ENCODE measurements around the gene AFMID.

AFMID gene

DNA sequence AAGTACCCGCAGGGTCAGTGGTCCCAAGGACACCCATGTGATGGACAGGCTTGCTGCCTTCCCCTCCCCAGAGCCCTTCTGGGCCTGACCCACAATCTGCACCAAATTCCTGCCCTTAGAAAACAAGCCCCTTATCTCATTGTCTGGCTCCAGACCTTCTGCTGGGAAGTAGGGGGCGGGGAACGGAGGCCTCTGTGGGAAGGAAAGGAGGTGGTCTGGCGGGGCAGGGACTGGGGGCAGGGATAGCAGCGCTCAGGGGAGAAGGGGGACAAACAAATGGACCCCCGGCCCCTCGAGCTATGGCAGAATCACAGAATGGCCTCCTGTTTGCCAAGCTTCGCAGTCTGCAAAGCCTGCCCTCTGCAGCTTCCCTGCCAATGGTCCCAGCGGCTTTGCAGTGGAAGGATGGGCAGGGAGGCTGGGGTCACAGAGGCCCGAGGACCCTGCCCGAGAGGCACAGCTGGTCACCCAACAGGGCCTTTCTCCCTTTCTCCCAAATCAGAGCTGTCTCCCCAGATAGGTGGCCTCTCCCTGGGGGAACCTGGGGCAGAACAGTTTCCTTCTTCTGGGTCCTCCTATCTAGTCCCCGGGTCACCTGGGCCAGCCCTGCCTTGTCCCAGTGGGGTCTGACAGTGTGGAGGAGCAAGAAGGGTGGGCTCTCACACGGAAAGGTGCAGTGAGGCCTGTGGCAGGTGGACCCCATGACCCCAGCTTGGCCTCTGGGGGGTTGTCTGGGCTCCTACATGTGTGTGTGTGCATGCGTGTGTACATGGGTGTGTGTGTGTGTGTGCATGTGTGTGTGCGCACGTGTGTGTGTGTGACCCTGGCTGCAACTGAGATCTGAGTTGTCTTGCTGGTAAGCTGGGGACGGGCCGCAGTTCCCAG is 69.8 kb downstream of the AFMID start:
- no peak overlapping the region for H3K9ac ChIP-seq (ENCODE audit: low read length)
- no peak for TF ChIP-seq CTCF (IDR thresholded peaks at IDR 0.05; ENCODE audit: insufficient read depth, low read length, poor library complexity, severe bottlenecking)
- no peak for TF ChIP-seq EZH2phosphoT487 (conservative IDR thresholded peaks at IDR 0.05; ENCODE audit: low read length)
- no peaks in the 10 kb centered on the region for H3K9me2 ChIP-seq (replicated peaks; ENCODE audit: insufficient read depth, low read length)
- no peak overlapping the region for H3K4me3 ChIP-seq (ENCODE audit: insufficient read depth, low read length, poor library complexity, severe bottlenecking)
- no peaks in the 10 kb centered on the region for H3K27me3 ChIP-seq (ENCODE audit: low read length)
- H3K9me3 ChIP-seq (ENCODE audit: insufficient read depth, low read length) = no peaks in the 10 kb centered on the region
- peaks cover 22% of the 10 kb centered on the region for H3F3A ChIP-seq (ENCODE audit: insufficient read depth)
- H3K36me3 ChIP-seq (ENCODE audit: low read length) = no peaks in the 10 kb centered on the region
- no peak overlapping the region for H3K27ac ChIP-seq (ENCODE audit: low read depth, low read length)
- no peaks in the 10 kb centered on the region for H3K79me2 ChIP-seq (ENCODE audit: insufficient read depth, low read length)
- no peaks in the 10 kb centered on the region for H4K20me1 ChIP-seq (ENCODE audit: low read depth, low read length)
- no peak overlapping the region for H3K4me2 ChIP-seq (ENCODE audit: low read depth, low read length, poor library complexity, severe bottlenecking)
- H2AFZ ChIP-seq (ENCODE audit: low read depth, low read length, severe bottlenecking) = no peak overlapping the region
